GM21528 (cell line): ENCODE measurements around the gene FLAD1.

Source experiments
- ATAC-seq: cut with Tn5 transposase; IDR thresholded peaks from one replicate; pipeline ENCODE4 v1.9.1; 2021; ENCODE audit warnings: mild to moderate bottlenecking, moderate library complexity; ENCODE audit not compliant: unreplicated experiment, low FRiP score

The FLAD1 gene

GRCh38 chr1:155033524-155033923 lies 50.4 kb downstream of the FLAD1 start, which contains the start of the genes DCST1 and DCST2:
TSS of gene DCST1 (plus strand) at chr1:155033824. CDS start at chr1:155034037, 213 bp downstream.
TSS of gene DCST2 (minus strand) at chr1:155033781. CDS start at chr1:155033701, 80 bp downstream.
- ATAC-seq: no peak

GRCh38 chr1:155034318-155035208 lies 51.4 kb downstream of the FLAD1 start:
- ATAC-seq: no peak

- ATAC-seq: no peak
These were observed 52.8 kb downstream of the FLAD1 start for GRCh38 chr1:155035936-155036335.

GRCh38 chr1:155037043-155037442 lies 53.9 kb downstream of the FLAD1 start:
- no peak for ATAC-seq

GRCh38 chr1:155037851-155038441 lies 54.8 kb downstream of the FLAD1 start:
- ATAC-seq: no peak

- no peak for ATAC-seq
These were observed 55.6 kb downstream of the FLAD1 start for GRCh38 chr1:155038602-155039307.

GRCh38 chr1:155039308-155039669 lies 56.1 kb downstream of the FLAD1 start:
- ATAC-seq: no peak

GRCh38 chr1:155040358-155041093 lies 57.4 kb downstream of the FLAD1 start:
- ATAC-seq: no peak
